ENCODE data around the gene SLC7A4. TPM values are rescaled to one million over a fixed set of nuclear protein-coding genes. Genes with fewer than 3 reads are reported as not detected.

SLC7A4 gene
- total and polyA plus RNA-seq, 7 donors, result 0.08 to 0.87 (median 0.10) TPM; not detected in 4

DNA sequence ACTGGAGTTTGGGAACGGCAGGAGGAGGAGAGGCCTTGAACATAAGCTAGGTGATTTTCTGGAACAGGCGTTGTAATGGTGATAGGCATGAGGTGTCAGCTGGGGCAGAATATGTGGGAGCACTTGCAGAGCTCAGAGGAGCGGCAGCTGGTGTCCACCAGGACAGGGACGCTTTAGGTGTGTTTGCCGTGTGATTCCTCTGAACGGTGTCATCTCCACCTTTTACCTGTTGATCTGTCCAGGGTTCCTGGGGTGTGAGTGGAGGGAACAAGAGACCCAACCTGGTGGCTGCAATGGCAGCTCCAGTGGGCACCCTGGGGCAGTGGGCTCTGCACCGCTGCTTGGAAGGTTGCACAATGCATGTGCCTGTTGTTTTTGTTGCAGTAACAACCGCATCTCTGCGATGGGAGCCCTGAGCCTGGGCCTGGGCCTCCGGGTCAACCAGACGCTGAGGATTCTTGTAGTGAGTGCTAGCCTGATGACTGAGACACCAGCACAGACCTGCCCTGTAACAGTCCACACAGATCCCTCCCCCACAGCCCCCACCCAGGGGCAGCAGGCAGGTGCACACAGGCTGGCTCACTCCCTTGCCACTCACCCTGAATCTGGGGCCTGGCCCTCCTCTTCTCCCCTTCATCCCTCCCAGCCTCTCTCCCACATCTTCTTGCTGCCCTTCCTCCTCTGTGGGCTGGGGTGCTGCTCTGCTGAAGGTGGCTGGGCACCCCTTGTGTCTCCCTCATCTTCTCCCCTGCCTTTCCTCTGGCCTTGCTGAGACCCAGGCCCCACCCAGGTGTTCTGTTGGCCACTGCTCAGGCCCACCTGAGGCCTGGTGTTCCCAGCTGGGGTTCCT lies 22.6 kb upstream of the SLC7A4 start:
- no peaks in the 10 kb centered on the region for H3K27me3 ChIP-seq (ENCODE audit: insufficient read depth in 3 of 3, low read length in 2 of 3)
- no peak overlapping the region for H3K4me3 ChIP-seq
- H3K4me1 ChIP-seq, result no peaks in the 10 kb centered on the region
- ATAC-seq (no peak), DNase-seq (no peak)
- no peaks in the 10 kb centered on the region for H3K9me3 ChIP-seq
- TF ChIP-seq CTCF (IDR thresholded peaks at IDR 0.05), result no peak
- WGBS, 3 donors, result 82 to 89% (median 85%) methylated on average over 11 of the region's 11 CpGs
- intact Hi-C loops (cut with DNase I), result loop anchor here in 1 of 2 donors (5.0 kb wide), 1 partner anchor 43 kb away; no protein-coding TSS in a partner anchor
- H3K36me3 ChIP-seq (ENCODE audit: insufficient read depth in 1 of 2, low read depth in 1 of 2), result no peaks in the 10 kb centered on the region
- H3K27ac ChIP-seq, result no peak overlapping the region

- 82 to 90% (median 85%) methylated on average over 14 to 15 of the region's 15 CpGs for WGBS, 3 donors
- no peaks in the 10 kb centered on the region for H3K4me1 ChIP-seq
- H3K27me3 ChIP-seq (ENCODE audit: insufficient read depth in 3 of 3, low read length in 2 of 3), result no peaks in the 10 kb centered on the region
- DNase-seq, result no peak
- no peaks in the 10 kb centered on the region for H3K9me3 ChIP-seq
- TF ChIP-seq CTCF (IDR thresholded peaks at IDR 0.05), result no peak
- intact Hi-C loops (cut with DNase I), result loop anchor here in 1 of 2 donors (5.0 kb wide), 1 partner anchor 42 kb away; no protein-coding TSS in a partner anchor
- no peak overlapping the region for H3K4me3 ChIP-seq
- no peaks in the 10 kb centered on the region for H3K36me3 ChIP-seq (ENCODE audit: insufficient read depth in 1 of 2, low read depth in 1 of 2)
- no peak for ATAC-seq
- H3K27ac ChIP-seq, result no peak overlapping the region
Observed at GRCh38 chr22:21054046-21054713, 21.8 kb upstream of the SLC7A4 start.

DNA sequence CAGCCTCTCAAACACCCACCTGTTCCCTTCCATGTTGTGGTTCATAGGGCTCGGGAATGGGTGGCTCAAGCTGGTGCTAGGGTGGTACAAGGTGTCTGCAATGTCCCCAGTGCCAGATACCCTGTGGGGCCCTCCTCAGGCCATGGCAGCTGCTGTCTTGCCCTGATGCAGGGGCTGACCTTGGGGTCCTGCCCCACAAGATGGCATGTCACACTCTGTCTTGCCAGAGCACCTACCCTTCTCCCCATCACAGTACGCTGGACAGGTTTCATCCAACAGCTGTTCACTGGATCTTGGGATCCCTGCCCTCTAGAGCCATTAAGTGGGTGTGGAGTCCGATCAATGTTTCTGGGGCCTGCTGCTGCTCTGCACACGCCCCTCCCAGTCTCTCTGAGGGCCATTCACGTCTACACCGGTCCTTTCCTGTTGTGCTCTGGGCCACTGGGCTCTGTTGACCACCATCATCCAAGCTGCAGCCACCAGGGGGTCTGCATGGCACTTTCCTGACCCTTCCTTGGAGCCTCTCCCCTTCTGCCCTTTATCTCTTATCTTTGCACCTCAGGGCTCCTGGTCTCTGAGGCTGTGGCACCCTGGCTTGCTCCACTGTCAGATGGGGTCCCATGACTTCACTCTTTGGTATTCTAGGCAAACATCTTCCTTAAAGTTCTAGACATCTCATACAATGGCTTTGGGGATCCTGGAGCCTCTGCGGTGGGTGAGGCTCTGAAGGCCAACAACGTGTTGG lies 20.5 kb upstream of the SLC7A4 start:
- WGBS, 3 donors, result 80 to 87% (median 80%) methylated on average over 7 to 8 of the region's 8 CpGs
- TF ChIP-seq CTCF (IDR thresholded peaks at IDR 0.05), result no peak
- no peak for DNase-seq
- Histone ChIP-seq H3K27ac (no peak overlapping the region), H3K4me3 (no peak overlapping the region), H3K4me1 (no peaks in the 10 kb centered on the region), H3K27me3 (ENCODE audit: insufficient read depth in 3 of 3, low read length in 2 of 3) (no peaks in the 10 kb centered on the region), H3K36me3 (ENCODE audit: insufficient read depth in 1 of 2, low read depth in 1 of 2) (no peaks in the 10 kb centered on the region), H3K9me3 (no peaks in the 10 kb centered on the region)
- no peak for ATAC-seq
- intact Hi-C loops (cut with DNase I), result loop anchor here in 1 of 2 donors (5.0 kb wide), 1 partner anchor 41 kb away; no protein-coding TSS in a partner anchor

DNA sequence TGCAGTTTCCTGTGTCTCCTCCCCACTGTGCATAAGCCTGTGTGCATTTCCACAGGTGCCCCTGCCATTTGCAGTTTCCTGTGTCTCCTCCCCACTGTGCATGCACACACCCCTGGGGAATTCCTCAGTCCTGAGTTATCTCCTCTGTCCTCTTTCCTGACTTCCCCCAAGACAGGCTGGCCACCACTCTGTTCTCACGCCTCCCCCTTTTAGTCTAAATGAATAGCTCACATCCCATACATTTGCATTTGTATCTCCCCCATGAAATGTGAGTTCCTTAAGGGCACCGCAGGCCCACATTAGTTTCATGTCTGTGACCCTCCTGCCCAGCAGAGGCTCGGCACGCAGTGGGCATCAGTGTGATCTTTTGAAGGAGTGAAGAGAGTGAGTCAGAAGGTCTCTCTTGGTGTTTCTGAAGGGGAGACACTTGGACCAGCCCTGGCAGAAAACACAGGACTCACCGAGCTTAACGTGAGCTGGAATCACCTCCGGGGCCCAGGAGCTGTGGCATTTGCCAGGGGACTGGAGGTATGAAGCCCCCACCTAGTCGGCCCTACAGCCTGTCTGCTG lies 19.6 kb upstream of the SLC7A4 start:
- Histone ChIP-seq H3K4me1 (no peaks in the 10 kb centered on the region), H3K27ac (no peak overlapping the region), H3K36me3 (ENCODE audit: insufficient read depth in 1 of 2, low read depth in 1 of 2) (no peaks in the 10 kb centered on the region), H3K9me3 (no peaks in the 10 kb centered on the region), H3K27me3 (ENCODE audit: insufficient read depth in 3 of 3, low read length in 2 of 3) (no peaks in the 10 kb centered on the region), H3K4me3 (no peak overlapping the region)
- 66 to 70% (median 69%) methylated on average over 8 of the region's 8 CpGs for WGBS, 3 donors
- ATAC-seq, result no peak
- intact Hi-C loops (cut with DNase I), result loop anchor here in 1 of 2 donors (5.0 kb wide), 1 partner anchor 40 kb away; no protein-coding TSS in a partner anchor
- no peak for TF ChIP-seq CTCF (IDR thresholded peaks at IDR 0.05)
- no peak for DNase-seq

Data from psoas muscle (tissue), 8 donors.